HEK293T (cell line): ENCODE results near the gene CSTB.

Source experiments
- CTCF ChIA-PET: fragments of 350-600 bp; formaldehyde crosslinking; extraction: SDS; loops from one replicate; lab custom pipeline; 2021; ENCODE audit warnings: antibody characterized with exemption, inconsistent platforms; lab: Yijun Ruan, JAX
- POLR2A ChIA-PET: fragments of 350-600 bp; formaldehyde crosslinking; extraction: SDS; loops from one replicate; lab custom pipeline; 2020; ENCODE audit warnings: antibody characterized with exemption, inconsistent platforms; lab: Yijun Ruan, JAX
- DNase-seq: peaks from one replicate; pipeline ENCODE4 v3.0.0; 2012; ENCODE audit warnings: mixed read lengths; ENCODE audit errors: extremely low spot score
- ARNT ChIP-seq: fragments of 450-650 bp; IDR thresholded peaks from 2 replicates; pipeline ENCODE4 v1.6.1; 2017; ENCODE audit warnings: mild to moderate bottlenecking
- BHLHE40 ChIP-seq: fragments of 450-650 bp; IDR thresholded peaks from 2 replicates; pipeline ENCODE4 v1.6.1; 2016; ENCODE audit warnings: mild to moderate bottlenecking, moderate library complexity, borderline replicate concordance
- CTBP1 ChIP-seq: fragments of 450-650 bp; IDR thresholded peaks from 2 replicates; pipeline ENCODE4 v1.6.1; 2016; ENCODE audit warnings: borderline replicate concordance
- ELF4 ChIP-seq: fragments of 450-650 bp; IDR thresholded peaks from 2 replicates; pipeline ENCODE4 v1.6.1; 2017; ENCODE audit warnings: antibody characterized with exemption
- FOXA1 ChIP-seq: fragments of 450-650 bp; IDR thresholded peaks from 2 replicates; pipeline ENCODE4 v1.6.1; 2016; ENCODE audit warnings: mild to moderate bottlenecking
- FOXK2 ChIP-seq: fragments of 450-650 bp; IDR thresholded peaks from 2 replicates; pipeline ENCODE4 v1.6.1; 2016; ENCODE audit warnings: mild to moderate bottlenecking
- FOXM1 ChIP-seq: fragments of 450-650 bp; IDR thresholded peaks from 2 replicates; pipeline ENCODE4 v1.6.1; 2017; ENCODE audit warnings: mild to moderate bottlenecking, borderline replicate concordance
- HDGF ChIP-seq: fragments of 450-650 bp; IDR thresholded peaks from 2 replicates; pipeline ENCODE4 v1.6.1; 2017; ENCODE audit warnings: antibody characterized with exemption, borderline replicate concordance
- L3MBTL2 ChIP-seq: fragments of 450-650 bp; conservative IDR thresholded peaks from 2 replicates; pipeline ENCODE4 v1.6.1; 2016; ENCODE audit warnings: mild to moderate bottlenecking
- LEF1 ChIP-seq: fragments of 450-650 bp; IDR thresholded peaks from 2 replicates; pipeline ENCODE4 v1.6.1; 2017; ENCODE audit warnings: mild to moderate bottlenecking, borderline replicate concordance
- NFRKB ChIP-seq: fragments of 450-650 bp; IDR thresholded peaks from 2 replicates; pipeline ENCODE4 v1.6.1; 2016; ENCODE audit warnings: mild to moderate bottlenecking, moderate library complexity
- SP1 ChIP-seq: fragments of 450-650 bp; IDR thresholded peaks from 2 replicates; pipeline ENCODE4 v1.6.1; 2017
- SUZ12 ChIP-seq: fragments of 450-650 bp; IDR thresholded peaks from 2 replicates; pipeline ENCODE4 v1.6.1; 2016; ENCODE audit warnings: mild to moderate bottlenecking
- TARDBP ChIP-seq: fragments of 450-650 bp; IDR thresholded peaks from 2 replicates; pipeline ENCODE4 v1.6.1; 2016
- ZNF384 ChIP-seq: fragments of 450-650 bp; IDR thresholded peaks from 2 replicates; pipeline ENCODE4 v1.6.1; 2016
- TF ChIP-seq, protein P1 (sequence below): fragments of 450-650 bp; IDR thresholded peaks from 2 replicates; pipeline ENCODE4 v1.6.1; 2016

CSTB gene

DNA sequence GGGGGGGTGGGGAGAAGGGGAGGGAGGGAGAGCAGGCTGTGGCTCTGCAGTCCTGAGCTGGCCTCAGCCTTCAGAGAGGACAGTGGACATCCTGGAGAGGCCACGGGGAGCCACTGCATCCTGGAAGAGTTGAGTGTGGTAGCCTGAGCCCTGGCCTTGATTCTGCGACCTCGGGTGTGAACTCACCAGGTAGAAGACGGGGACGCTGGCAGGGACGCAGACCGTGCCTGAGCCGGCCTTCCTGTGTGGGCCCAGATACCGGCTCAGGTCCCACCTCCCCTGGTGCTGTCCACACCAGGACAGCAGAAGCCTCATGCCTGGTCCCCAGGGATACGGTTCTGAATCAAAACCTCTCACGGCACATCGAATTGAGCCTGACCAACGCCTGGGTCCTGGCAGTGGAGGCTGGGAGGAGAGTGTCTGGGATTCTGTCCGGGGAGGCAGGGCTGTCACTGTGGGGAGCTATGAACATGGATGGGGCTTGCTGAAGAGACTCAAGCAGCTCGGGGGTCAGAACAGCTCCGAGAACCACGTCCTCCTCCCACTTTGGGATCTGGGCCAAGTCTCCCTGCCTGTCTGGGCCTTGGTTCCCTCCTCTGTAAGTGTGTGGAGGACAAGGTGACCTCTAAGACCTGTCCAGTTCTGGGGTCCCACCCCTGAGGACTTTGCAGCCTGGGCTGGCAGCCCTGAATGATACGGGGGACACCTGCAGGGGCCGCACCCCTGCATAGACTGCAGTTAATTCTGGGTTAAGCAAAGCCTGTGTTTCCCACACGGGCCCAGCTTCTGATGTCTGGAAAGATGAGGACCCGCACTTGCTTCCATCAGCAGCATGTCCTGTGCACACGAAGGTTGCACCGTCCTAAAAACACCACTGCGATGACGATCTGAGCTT, 43.6 kb upstream of the CSTB start:
- no peak for DNase-seq
- ChIA-PET CTCF (interaction anchor here (0.6 kb wide), 1 partner anchor 122 kb away, joined by 3 read pairs; no protein-coding TSS in a partner anchor), POLR2A (no interaction called here)
- no peak for TF ChIP-seq ARNT
- no peak for TF ChIP-seq CTBP1
- no peak for TF ChIP-seq ELF4
- no peak for TF ChIP-seq HDGF
- TF ChIP-seq L3MBTL2, result no peak
- TF ChIP-seq FOXK2, result no peak
- TF ChIP-seq BHLHE40, result no peak
- no peak for TF ChIP-seq FOXA1
- TF ChIP-seq SP1, result no peak
- no peak for TF ChIP-seq NFRKB
- TF ChIP-seq FOXM1, result no peak

- TF ChIP-seq L3MBTL2 (no peak), NFRKB (no peak), BHLHE40 (no peak), FOXM1 (no peak), SUZ12 (no peak), ZNF384 (no peak), HDGF (no peak), ELF4 (no peak), FOXK2 (no peak)
- TF ChIP-seq, protein P1, sequence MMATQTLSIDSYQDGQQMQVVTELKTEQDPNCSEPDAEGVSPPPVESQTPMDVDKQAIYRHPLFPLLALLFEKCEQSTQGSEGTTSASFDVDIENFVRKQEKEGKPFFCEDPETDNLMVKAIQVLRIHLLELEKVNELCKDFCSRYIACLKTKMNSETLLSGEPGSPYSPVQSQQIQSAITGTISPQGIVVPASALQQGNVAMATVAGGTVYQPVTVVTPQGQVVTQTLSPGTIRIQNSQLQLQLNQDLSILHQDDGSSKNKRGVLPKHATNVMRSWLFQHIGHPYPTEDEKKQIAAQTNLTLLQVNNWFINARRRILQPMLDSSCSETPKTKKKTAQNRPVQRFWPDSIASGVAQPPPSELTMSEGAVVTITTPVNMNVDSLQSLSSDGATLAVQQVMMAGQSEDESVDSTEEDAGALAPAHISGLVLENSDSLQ, result no peak
- ChIA-PET POLR2A (no interaction called here), CTCF (no interaction called here)
- no peak for DNase-seq
Measured at GRCh38 chr21:43818685-43819084, 42.6 kb upstream of the CSTB start.

DNA sequence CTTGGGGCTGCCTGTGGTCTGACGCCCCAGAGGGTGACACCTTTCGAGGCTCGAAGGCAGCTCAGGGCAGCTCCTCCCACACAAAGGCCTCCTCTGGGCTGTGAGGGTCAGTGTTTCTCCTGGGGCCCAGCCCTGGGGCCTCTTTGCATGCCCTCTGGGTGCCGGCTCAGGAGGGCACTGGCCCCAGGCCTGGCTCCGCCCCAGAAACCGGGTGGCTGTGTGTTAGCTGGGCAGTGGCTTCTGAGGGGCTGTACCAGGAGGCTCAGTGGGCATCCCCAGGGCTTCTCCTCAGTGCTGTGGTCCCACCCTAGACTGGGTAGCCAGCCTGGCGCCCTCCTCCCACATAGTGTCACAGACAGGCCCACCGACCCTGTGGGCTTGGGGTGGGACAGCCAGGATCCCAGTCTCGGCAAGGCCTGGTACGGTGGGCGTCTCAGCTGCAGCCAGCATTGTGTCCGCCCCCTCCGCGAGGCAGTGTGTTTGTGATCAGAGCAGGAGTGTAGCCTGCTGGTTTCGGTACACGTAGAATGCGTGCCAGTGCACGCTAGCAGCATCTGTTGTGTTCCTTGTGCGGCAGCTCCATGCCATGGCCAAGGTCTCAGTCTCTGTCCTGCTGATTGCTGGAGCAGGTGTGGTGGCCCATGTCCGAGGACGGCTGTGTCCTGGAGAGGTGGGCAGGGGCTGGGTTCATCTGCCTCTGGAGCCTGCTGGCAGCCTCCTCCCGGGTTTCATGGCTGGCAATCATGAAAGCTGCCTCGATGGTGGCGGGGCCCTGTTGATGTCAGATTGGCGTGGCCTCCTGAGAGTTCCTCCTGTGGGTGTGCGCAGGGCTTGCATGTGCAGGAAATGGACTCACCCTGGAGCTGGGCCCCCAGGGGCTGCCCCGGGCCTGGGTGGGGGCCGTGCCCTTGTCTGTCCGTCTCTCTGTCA, 41.3 kb upstream of the CSTB start:
- ChIA-PET CTCF (no interaction called here), POLR2A (no interaction called here)
- TF ChIP-seq, protein P1, result no peak
- no peak for TF ChIP-seq L3MBTL2
- no peak for TF ChIP-seq HDGF
- no peak for TF ChIP-seq ARNT
- no peak for DNase-seq

DNA sequence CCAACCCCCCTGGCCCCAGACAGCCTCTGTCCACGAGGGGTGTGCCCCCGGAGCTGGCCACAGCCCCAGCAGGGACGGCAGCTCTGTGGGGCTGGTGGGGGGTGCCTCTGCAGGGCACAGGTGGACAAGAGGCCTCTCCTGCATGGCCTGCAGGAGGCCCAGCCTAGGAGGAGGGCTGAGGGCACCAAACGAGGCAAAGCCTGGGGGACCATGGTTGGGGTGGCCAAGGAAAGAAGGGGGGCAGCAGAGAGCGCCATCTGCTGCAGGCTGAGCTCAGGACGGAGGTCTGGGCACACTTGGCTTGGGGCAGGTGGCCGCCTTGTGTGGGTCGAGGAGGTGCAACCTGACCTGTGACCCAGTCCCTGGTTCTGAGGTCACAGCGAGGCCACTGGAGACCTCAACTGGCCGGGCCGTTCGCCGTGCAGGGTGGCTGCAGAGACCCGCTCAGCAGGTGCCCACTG, 40.5 kb upstream of the CSTB start:
- DNase-seq, result no peak
- ChIA-PET CTCF (interaction anchor here (0.8 kb wide), 1 partner anchor 122 kb away, joined by 3 read pairs; no protein-coding TSS in a partner anchor), POLR2A (no interaction called here)
- TF ChIP-seq LEF1, result no peak
- no peak for TF ChIP-seq HDGF
- no peak for TF ChIP-seq SP1
- no peak for TF ChIP-seq ELF4
- no peak for TF ChIP-seq SUZ12
- TF ChIP-seq CTBP1, result no peak
- no peak for TF ChIP-seq L3MBTL2
- no peak for TF ChIP-seq BHLHE40
- no peak for TF ChIP-seq TARDBP
- TF ChIP-seq ZNF384, result no peak

DNA sequence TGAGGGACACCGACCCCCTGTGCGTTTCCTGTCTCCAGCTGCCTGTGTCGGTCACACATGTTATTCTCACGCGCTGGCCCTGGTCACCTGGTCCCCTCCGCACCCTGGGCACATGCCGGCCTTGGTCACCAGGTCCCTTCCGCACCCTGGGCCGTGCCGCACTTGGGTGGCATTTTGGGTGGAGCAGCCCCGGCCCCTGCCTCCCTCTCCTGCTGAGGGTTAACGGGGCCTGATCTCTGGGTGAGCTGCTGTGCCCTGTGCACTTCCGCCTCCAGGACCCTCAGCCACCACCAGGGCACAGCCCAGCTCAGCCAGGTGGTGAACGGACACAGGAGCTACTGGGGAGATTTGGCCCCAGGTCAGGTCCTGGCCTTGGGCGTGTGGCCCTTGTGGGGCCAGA, 39.9 kb upstream of the CSTB start:
- no peak for DNase-seq
- POLR2A ChIA-PET, result no interaction called here
- TF ChIP-seq ZNF384 (no peak), FOXK2 (no peak), SP1 (no peak), FOXM1 (no peak), BHLHE40 (no peak), FOXA1 (no peak), LEF1 (no peak), NFRKB (no peak), CTBP1 (no peak)
- TF ChIP-seq, protein P1, result no peak
- CTCF ChIA-PET, result interaction anchor here (0.8 kb wide), 1 partner anchor 123 kb away, joined by 3 read pairs; no protein-coding TSS in a partner anchor
